ENCODE data around the gene CASZ1.

GRCh38 chr1:10709646-10710045, 86.8 kb downstream of the CASZ1 start:
- no peak for TF ChIP-seq CTCF (IDR thresholded peaks at IDR 0.05)
- TF ChIP-seq REST (IDR thresholded peaks at IDR 0.05; ENCODE audit: insufficient read depth in 1 of 2, low read depth in 2 of 2, low read length in 1 of 2): no peak
- no peak for TF ChIP-seq POLR2AphosphoS5 (IDR thresholded peaks at IDR 0.05; ENCODE audit: low read depth, low read length)
- no peak for TF ChIP-seq TCF7L2 (IDR thresholded peaks at IDR 0.05; ENCODE audit: low read depth, low read length)

Data from Panc1 (cell line).